Measurements from ENCODE around the gene CHAC1. TPM values are rescaled to one million over a fixed set of nuclear protein-coding genes. Genes with fewer than 3 reads are reported as not detected.

Gene CHAC1
- total RNA-seq, 5 donors from 2014 or later (not counting 1 experiment from before 2014, with no cell fraction given): 0.44 to 7.5 (median 7.2) TPM

DNA sequence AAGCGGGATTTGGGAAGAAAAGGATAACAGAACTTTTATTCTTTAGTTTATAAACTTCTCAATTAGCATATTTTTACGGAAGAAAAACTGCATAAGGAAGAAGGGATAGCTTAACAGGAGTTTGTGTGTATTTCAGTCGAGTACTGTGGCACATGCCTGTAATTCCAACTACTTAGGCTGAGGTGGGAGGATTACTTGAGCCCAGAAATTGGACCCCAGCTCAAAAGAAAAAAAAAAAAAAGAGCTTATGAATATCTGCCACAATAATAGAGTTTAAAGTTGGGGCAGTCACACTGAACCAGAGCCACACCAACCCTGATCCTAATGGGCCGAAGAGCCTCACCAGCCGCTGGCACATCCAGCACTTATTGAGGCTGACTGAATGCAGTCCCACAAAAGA lies 31.1 kb downstream of the CHAC1 start:
- POLR2A ChIA-PET: no interaction called here
- Mint-ChIP-seq H3K4me1 (no peaks in the 10 kb centered on the region), H3K9me3 (no peaks in the 10 kb centered on the region), H3K27ac (no peak overlapping the region), H3K36me3 (peaks cover 67% of the 10 kb centered on the region), H3K27me3 (no peaks in the 10 kb centered on the region), H3K4me3 (no peak overlapping the region)
- WGBS (ENCODE audit: insufficient coverage): 100% methylated on average over 1 of the region's 5 CpGs
- Histone ChIP-seq H3K27me3 (replicated peaks in 1 of 2; ENCODE audit: control insufficient read depth in 2 of 2, extremely low read depth in 1 of 2, insufficient read depth in 2 of 2, low read length in 1 of 2) (no peaks in the 10 kb centered on the region), H3K9me3 (no peaks in the 10 kb centered on the region), H3K4me1 (ENCODE audit: control insufficient read depth in 1 of 2, extremely low read depth in 1 of 2, insufficient read depth in 2 of 2, low read length in 2 of 2) (no peaks in the 10 kb centered on the region), H3K36me3 (ENCODE audit: control insufficient read depth in 2 of 2, extremely low read depth in 1 of 2, insufficient read depth in 1 of 2, low read length in 1 of 2) (peaks cover 39 to 87% of the 10 kb centered on the region in 2 donors), H3K4me3 (ENCODE audit: control insufficient read depth in 1 of 2, extremely low read depth in 1 of 2, low read length in 1 of 2) (no peak overlapping the region), H3K27ac (ENCODE audit: low read length) (no peak overlapping the region)
- CTCF ChIA-PET: no interaction called here
- ATAC-seq (replicated peaks in 1 of 4): no peak
- no peak for DNase-seq

DNA sequence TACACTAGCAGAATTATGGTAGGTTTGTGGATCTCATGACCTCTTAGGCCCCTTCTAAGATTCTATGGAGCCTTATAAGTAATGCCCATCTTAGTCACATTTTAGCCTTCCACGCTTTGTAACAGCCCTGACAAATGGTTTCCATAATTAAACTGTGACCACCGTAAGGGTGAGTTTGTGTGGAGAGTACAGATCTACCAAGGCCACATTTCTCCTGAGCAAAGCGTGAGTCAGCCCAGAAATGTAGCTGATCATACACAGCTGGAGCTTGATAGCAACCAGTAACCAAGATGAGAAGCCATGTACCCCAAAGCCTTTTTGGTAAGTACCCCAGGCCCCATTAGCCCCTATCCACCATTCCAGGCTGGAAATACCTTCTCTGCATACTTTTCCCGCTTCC lies 31.7 kb downstream of the CHAC1 start:
- H3K27ac ChIP-seq (ENCODE audit: low read length): no peak overlapping the region
- Mint-ChIP-seq H3K27ac (no peak overlapping the region), H3K27me3 (no peaks in the 10 kb centered on the region), H3K36me3 (peaks cover 67% of the 10 kb centered on the region), H3K4me1 (no peaks in the 10 kb centered on the region), H3K9me3 (no peaks in the 10 kb centered on the region), H3K4me3 (no peak overlapping the region)
- ATAC-seq (replicated peaks in 1 of 4) (no peak), DNase-seq (no peak)
- ChIA-PET POLR2A (no interaction called here), CTCF (no interaction called here)
- H3K4me1 ChIP-seq (ENCODE audit: control insufficient read depth in 1 of 2, extremely low read depth in 1 of 2, insufficient read depth in 2 of 2, low read length in 2 of 2): no peaks in the 10 kb centered on the region
- H3K9me3 ChIP-seq: no peaks in the 10 kb centered on the region
- peaks cover 35 to 82% of the 10 kb centered on the region in 2 donors for H3K36me3 ChIP-seq (ENCODE audit: control insufficient read depth in 2 of 2, extremely low read depth in 1 of 2, insufficient read depth in 1 of 2, low read length in 1 of 2)
- H3K27me3 ChIP-seq (replicated peaks in 1 of 2; ENCODE audit: control insufficient read depth in 2 of 2, extremely low read depth in 1 of 2, insufficient read depth in 2 of 2, low read length in 1 of 2): no peaks in the 10 kb centered on the region
- no peak overlapping the region for H3K4me3 ChIP-seq (ENCODE audit: control insufficient read depth in 1 of 2, extremely low read depth in 1 of 2, low read length in 1 of 2)
- WGBS (ENCODE audit: insufficient coverage): 94% methylated on average over 2 of the region's 4 CpGs

DNA sequence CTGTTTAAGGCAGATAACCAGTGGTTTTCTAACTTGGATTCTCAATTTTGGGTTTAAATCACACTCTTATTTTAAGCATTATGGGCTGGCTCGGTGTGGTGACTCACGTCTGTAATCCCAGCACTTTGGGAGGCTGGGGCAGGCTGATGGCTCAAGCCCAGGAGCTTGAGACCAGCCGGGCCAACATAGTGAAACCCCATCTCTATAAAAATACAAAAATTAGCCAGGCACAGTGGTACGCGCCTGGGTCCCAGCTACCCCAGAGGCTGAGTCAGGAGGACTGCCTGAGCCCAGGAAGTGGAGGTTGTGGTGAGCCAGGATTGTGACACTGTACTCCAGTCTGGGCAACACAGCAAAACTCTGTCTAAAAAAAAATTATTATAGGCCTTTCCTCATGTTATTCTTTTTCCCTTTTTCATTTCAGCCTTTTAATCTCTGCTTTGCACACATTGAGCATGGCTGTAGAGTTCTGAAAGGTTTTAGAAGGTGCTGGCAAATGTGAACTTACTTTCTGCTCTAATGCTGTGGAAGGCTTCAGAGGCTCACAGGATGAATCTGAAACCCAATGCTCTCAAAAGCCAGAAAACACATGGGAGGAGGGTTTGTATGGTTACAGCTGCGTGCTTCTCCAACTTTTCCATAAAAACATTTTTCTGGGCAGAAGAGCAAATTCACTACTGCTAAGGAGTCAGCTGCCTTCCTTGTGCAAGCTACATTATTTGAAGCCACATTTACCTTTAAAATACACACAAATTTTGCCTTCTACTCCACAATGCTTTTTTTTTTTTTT lies 32.5 kb downstream of the CHAC1 start:
- no peaks in the 10 kb centered on the region for H3K4me1 Mint-ChIP-seq
- DNase-seq (no peak), ATAC-seq (replicated peaks in 1 of 4) (no peak)
- H3K27me3 Mint-ChIP-seq: no peaks in the 10 kb centered on the region
- Histone ChIP-seq H3K27me3 (replicated peaks in 1 of 2; ENCODE audit: control insufficient read depth in 2 of 2, extremely low read depth in 1 of 2, insufficient read depth in 2 of 2, low read length in 1 of 2) (no peaks in the 10 kb centered on the region), H3K36me3 (ENCODE audit: control insufficient read depth in 2 of 2, extremely low read depth in 1 of 2, insufficient read depth in 1 of 2, low read length in 1 of 2) (peaks cover 31 to 79% of the 10 kb centered on the region in 2 donors), H3K4me3 (ENCODE audit: control insufficient read depth in 1 of 2, extremely low read depth in 1 of 2, low read length in 1 of 2) (no peak overlapping the region), H3K4me1 (ENCODE audit: control insufficient read depth in 1 of 2, extremely low read depth in 1 of 2, insufficient read depth in 2 of 2, low read length in 2 of 2) (no peaks in the 10 kb centered on the region), H3K9me3 (no peaks in the 10 kb centered on the region), H3K27ac (ENCODE audit: low read length) (no peak overlapping the region)
- no peaks in the 10 kb centered on the region for H3K9me3 Mint-ChIP-seq
- POLR2A ChIA-PET: interaction anchor here in 1 of 2 donors (0.7 kb wide), 1 partner anchor 354 kb away, joined by 8 read pairs; no protein-coding TSS in a partner anchor
- H3K36me3 Mint-ChIP-seq: peaks cover 67% of the 10 kb centered on the region
- no peak overlapping the region for H3K27ac Mint-ChIP-seq
- H3K4me3 Mint-ChIP-seq: no peak overlapping the region
- CTCF ChIA-PET: interaction anchor here in 1 of 2 donors (0.6 to 0.7 kb wide), 2 partner anchors 375 to 846 kb away, joined by 3 to 4 read pairs; no protein-coding TSS in a partner anchor
- 93% methylated on average over 2 of the region's 6 CpGs for WGBS (ENCODE audit: insufficient coverage)

DNA sequence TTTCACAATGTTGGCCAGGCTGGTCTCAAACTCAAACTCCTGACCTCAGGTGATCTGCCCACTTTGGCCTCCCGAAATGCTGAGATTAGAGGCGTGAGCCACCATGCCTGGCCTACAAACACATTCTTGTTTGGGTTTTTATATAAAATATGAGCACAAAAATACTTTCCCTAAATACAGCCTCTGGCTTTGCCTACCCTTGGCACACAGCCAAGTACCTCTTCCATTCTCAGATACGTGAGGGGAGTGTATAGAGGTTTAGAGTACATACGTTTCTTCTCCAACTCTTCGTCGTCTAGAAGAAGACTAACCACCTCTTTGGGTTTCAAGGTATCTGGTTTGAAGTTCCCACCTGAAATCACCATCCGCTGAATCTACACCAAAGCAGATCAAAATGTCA lies 33.5 kb downstream of the CHAC1 start:
- H3K9me3 Mint-ChIP-seq: no peaks in the 10 kb centered on the region
- ChIA-PET CTCF (interaction anchor here in 1 of 2 donors (0.6 kb wide), 1 partner anchor 845 kb away, joined by 3 read pairs; no protein-coding TSS in a partner anchor), POLR2A (no interaction called here)
- DNase-seq (no peak), ATAC-seq (replicated peaks in 1 of 4) (no peak)
- WGBS (ENCODE audit: insufficient coverage): 100% methylated on average over 1 of the region's 7 CpGs
- H3K36me3 Mint-ChIP-seq: peaks cover 64% of the 10 kb centered on the region
- no peak overlapping the region for H3K4me3 ChIP-seq (ENCODE audit: control insufficient read depth in 1 of 2, extremely low read depth in 1 of 2, low read length in 1 of 2)
- no peaks in the 10 kb centered on the region for H3K4me1 Mint-ChIP-seq
- H3K9me3 ChIP-seq: no peaks in the 10 kb centered on the region
- H3K4me1 ChIP-seq (ENCODE audit: control insufficient read depth in 1 of 2, extremely low read depth in 1 of 2, insufficient read depth in 2 of 2, low read length in 2 of 2): no peaks in the 10 kb centered on the region
- no peaks in the 10 kb centered on the region for H3K27me3 ChIP-seq (replicated peaks in 1 of 2; ENCODE audit: control insufficient read depth in 2 of 2, extremely low read depth in 1 of 2, insufficient read depth in 2 of 2, low read length in 1 of 2)
- no peak overlapping the region for H3K27ac ChIP-seq (ENCODE audit: low read length)
- no peak overlapping the region for H3K27ac Mint-ChIP-seq
- H3K36me3 ChIP-seq (ENCODE audit: control insufficient read depth in 2 of 2, extremely low read depth in 1 of 2, insufficient read depth in 1 of 2, low read length in 1 of 2): peaks cover 24 to 69% of the 10 kb centered on the region in 2 donors
- no peaks in the 10 kb centered on the region for H3K27me3 Mint-ChIP-seq
- H3K4me3 Mint-ChIP-seq: no peak overlapping the region

DNA sequence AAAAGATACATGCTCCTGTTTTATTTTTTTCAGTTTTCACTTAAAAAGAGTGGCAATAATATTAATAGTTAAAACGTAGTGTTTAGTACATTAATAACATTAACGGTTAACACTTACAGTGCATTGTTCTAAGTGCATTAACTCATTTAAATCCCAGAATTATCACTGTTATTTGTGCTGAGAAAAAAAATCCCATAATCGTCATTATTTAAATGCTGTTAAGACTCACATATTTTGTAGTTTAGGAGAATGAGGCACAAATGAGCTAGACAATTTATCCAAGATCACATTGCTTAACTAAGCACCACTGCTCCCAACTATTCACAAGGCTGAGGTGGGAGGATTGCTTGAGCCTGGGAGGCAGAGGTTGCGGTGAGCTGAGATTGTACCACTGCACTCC lies 34.9 kb downstream of the CHAC1 start:
- Histone ChIP-seq H3K4me3 (ENCODE audit: control insufficient read depth in 1 of 2, extremely low read depth in 1 of 2, low read length in 1 of 2) (no peak overlapping the region), H3K27me3 (replicated peaks in 1 of 2; ENCODE audit: control insufficient read depth in 2 of 2, extremely low read depth in 1 of 2, insufficient read depth in 2 of 2, low read length in 1 of 2) (no peaks in the 10 kb centered on the region), H3K9me3 (no peaks in the 10 kb centered on the region), H3K4me1 (ENCODE audit: control insufficient read depth in 1 of 2, extremely low read depth in 1 of 2, insufficient read depth in 2 of 2, low read length in 2 of 2) (no peaks in the 10 kb centered on the region), H3K36me3 (ENCODE audit: control insufficient read depth in 2 of 2, extremely low read depth in 1 of 2, insufficient read depth in 1 of 2, low read length in 1 of 2) (peaks cover 15 to 69% of the 10 kb centered on the region in 2 donors), H3K27ac (ENCODE audit: low read length) (no peak overlapping the region)
- H3K9me3 Mint-ChIP-seq: no peaks in the 10 kb centered on the region
- ChIA-PET CTCF (no interaction called here), POLR2A (no interaction called here)
- no CpG with 5 or more reads among the region's 4 CpGs for WGBS (ENCODE audit: insufficient coverage)
- ATAC-seq (replicated peaks in 1 of 4) (no peak), DNase-seq (no peak)
- H3K4me1 Mint-ChIP-seq: no peaks in the 10 kb centered on the region
- no peak overlapping the region for H3K27ac Mint-ChIP-seq
- peaks cover 61% of the 10 kb centered on the region for H3K36me3 Mint-ChIP-seq
- no peaks in the 10 kb centered on the region for H3K27me3 Mint-ChIP-seq
- no peak overlapping the region for H3K4me3 Mint-ChIP-seq

DNA sequence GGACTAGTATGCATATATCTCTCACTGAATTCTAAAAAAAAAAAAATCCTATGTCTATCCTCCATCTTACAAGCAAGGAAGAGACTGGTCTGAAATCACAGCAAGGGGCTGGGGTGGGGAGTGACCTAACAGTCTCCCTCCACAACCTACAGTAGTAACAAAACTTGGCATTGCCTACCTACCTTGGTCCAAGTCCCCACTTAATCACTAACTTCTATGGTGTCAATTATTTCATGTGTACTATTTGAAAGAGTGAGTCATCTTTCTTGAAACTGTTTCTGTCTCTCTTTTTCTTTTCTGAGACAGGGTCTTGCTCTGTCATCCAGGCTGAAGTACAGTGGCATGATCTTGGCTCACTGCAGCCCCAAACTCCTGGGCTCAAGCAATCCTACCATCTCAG lies 36.8 kb downstream of the CHAC1 start:
- no peak overlapping the region for H3K27ac Mint-ChIP-seq
- DNase-seq (no peak), ATAC-seq (replicated peaks in 1 of 4) (no peak)
- Histone ChIP-seq H3K27me3 (replicated peaks in 1 of 2; ENCODE audit: control insufficient read depth in 2 of 2, extremely low read depth in 1 of 2, insufficient read depth in 2 of 2, low read length in 1 of 2) (no peaks in the 10 kb centered on the region), H3K27ac (ENCODE audit: low read length) (no peak overlapping the region), H3K36me3 (ENCODE audit: control insufficient read depth in 2 of 2, extremely low read depth in 1 of 2, insufficient read depth in 1 of 2, low read length in 1 of 2) (peaks cover 10 to 62% of the 10 kb centered on the region in 2 donors), H3K9me3 (no peaks in the 10 kb centered on the region), H3K4me3 (ENCODE audit: control insufficient read depth in 1 of 2, extremely low read depth in 1 of 2, low read length in 1 of 2) (no peak overlapping the region), H3K4me1 (ENCODE audit: control insufficient read depth in 1 of 2, extremely low read depth in 1 of 2, insufficient read depth in 2 of 2, low read length in 2 of 2) (no peaks in the 10 kb centered on the region)
- H3K36me3 Mint-ChIP-seq: peaks cover 51% of the 10 kb centered on the region
- H3K27me3 Mint-ChIP-seq: no peaks in the 10 kb centered on the region
- no peaks in the 10 kb centered on the region for H3K4me1 Mint-ChIP-seq
- ChIA-PET CTCF (interaction anchor here in 1 of 2 donors (0.6 kb wide), 1 partner anchor 967 kb away, joined by 3 read pairs; no protein-coding TSS in a partner anchor), POLR2A (no interaction called here)
- H3K4me3 Mint-ChIP-seq: no peak overlapping the region
- H3K9me3 Mint-ChIP-seq: no peaks in the 10 kb centered on the region

Measured in T-cell (primary cell).